Astrocyte (in vitro differentiated cells and primary cell): ENCODE measurements around the gene CPXM1. TPM values are rescaled to one million over a fixed set of nuclear protein-coding genes. Genes with fewer than 3 reads are reported as not detected.
"Not testable (repeated sequence)": the region's sequence is repeated elsewhere in the genome, so short reads cannot be mapped to it uniquely, and the experiment has no call there.

Source experiments
- DNase-seq: peaks from one replicate; pipeline ENCODE4 v3.0.0-alpha.2; 2010; ENCODE audit warnings: low read depth
- FAIRE-seq: peaks from 2 replicates; lab custom pipeline; 2011; peaks lifted over from hg19 to GRCh38; lab: Jason Lieb, UNC
- H2AFZ ChIP-seq: 2 replicates; pipeline ENCODE4 v1.6.0; 2012; ENCODE audit warnings: low read depth, low read length, inconsistent platforms
- H3K27ac ChIP-seq: 2 replicates; pipeline ENCODE4 v1.5.1; 2011; ENCODE audit warnings: low read depth, low read length, inconsistent platforms
- H3K27me3 ChIP-seq: 2 replicates; pipeline ENCODE4 v1.6.0; 2011; ENCODE audit warnings: low read length, inconsistent platforms; ENCODE audit not compliant: insufficient read depth
- H3K36me3 ChIP-seq: 2 replicates; pipeline ENCODE4 v1.5.1; 2011; ENCODE audit warnings: low read length, inconsistent platforms; ENCODE audit not compliant: insufficient read depth
- H3K4me1 ChIP-seq: 2 replicates; pipeline ENCODE4 v1.5.1; 2011; ENCODE audit warnings: low read length, inconsistent platforms; ENCODE audit not compliant: insufficient read depth
- H3K4me2 ChIP-seq: 2 replicates; pipeline ENCODE4 v1.6.0; 2012; ENCODE audit warnings: low read length, inconsistent platforms
- H3K4me3 ChIP-seq: 2 replicates; pipeline ENCODE4 v1.5.1; 2011; ENCODE audit warnings: low read depth, mild to moderate bottlenecking, low read length, inconsistent platforms; ENCODE audit not compliant: insufficient read depth
- H3K79me2 ChIP-seq: 2 replicates; pipeline ENCODE4 v1.6.0; 2012; ENCODE audit warnings: mild to moderate bottlenecking, low read length, inconsistent platforms; ENCODE audit not compliant: insufficient read depth
- H3K9ac ChIP-seq: 2 replicates; pipeline ENCODE4 v1.6.0; 2012; ENCODE audit warnings: mild to moderate bottlenecking, low read length, inconsistent platforms
- H3K9me3 ChIP-seq: 2 replicates; pipeline ENCODE4 v1.5.1; 2012; ENCODE audit warnings: low read depth, mild to moderate bottlenecking, low read length, inconsistent platforms; ENCODE audit not compliant: insufficient read depth
- H4K20me1 ChIP-seq: 2 replicates; pipeline ENCODE4 v1.6.0; 2012; ENCODE audit warnings: low read length, inconsistent platforms; ENCODE audit not compliant: insufficient read depth
- H3K27ac Mint-ChIP-seq: one replicate; pipeline ENCODE4 v1.8.0; 2021; ENCODE audit warnings: mild to moderate bottlenecking, mixed read lengths; ENCODE audit not compliant: unreplicated experiment
- H3K27me3 Mint-ChIP-seq: one replicate; pipeline ENCODE4 v1.8.0; 2021; ENCODE audit warnings: low read depth, mixed read lengths; ENCODE audit not compliant: unreplicated experiment
- H3K36me3 Mint-ChIP-seq: one replicate; pipeline ENCODE4 v1.8.0; 2021; ENCODE audit warnings: low read depth, mixed read lengths; ENCODE audit not compliant: unreplicated experiment
- H3K4me1 Mint-ChIP-seq: one replicate; pipeline ENCODE4 v1.8.0; 2021; ENCODE audit warnings: low read depth, mixed read lengths; ENCODE audit not compliant: unreplicated experiment
- H3K4me3 Mint-ChIP-seq: one replicate; pipeline ENCODE4 v1.8.0; 2021; ENCODE audit warnings: mild to moderate bottlenecking, moderate library complexity, mixed read lengths; ENCODE audit not compliant: unreplicated experiment
- H3K9me3 Mint-ChIP-seq: one replicate; pipeline ENCODE4 v1.8.0; 2021; ENCODE audit warnings: mild to moderate bottlenecking, mixed read lengths; ENCODE audit not compliant: unreplicated experiment
- EZH2 ChIP-seq: IDR thresholded peaks from 2 replicates; pipeline ENCODE4 v1.6.1; 2012; ENCODE audit warnings: mild to moderate bottlenecking, low read length, inconsistent platforms; ENCODE audit not compliant: insufficient read depth
- total RNA-seq: library from RNA; stranded (reverse); gene quantifications from 2 replicates; pipeline ENCODE4 v1.2.1, GENCODE V29; 2021
- TF ChIP-seq, protein P1 (sequence below): IDR thresholded peaks from 2 replicates; pipeline ENCODE4 v1.5.1; 2011; ENCODE audit warnings: low read depth, mild to moderate bottlenecking, inconsistent platforms, low read length, moderate library complexity; ENCODE audit not compliant: insufficient read depth

The CPXM1 gene
- total RNA-seq, 1 donor from 2014 or later: 10.9 TPM

DNA sequence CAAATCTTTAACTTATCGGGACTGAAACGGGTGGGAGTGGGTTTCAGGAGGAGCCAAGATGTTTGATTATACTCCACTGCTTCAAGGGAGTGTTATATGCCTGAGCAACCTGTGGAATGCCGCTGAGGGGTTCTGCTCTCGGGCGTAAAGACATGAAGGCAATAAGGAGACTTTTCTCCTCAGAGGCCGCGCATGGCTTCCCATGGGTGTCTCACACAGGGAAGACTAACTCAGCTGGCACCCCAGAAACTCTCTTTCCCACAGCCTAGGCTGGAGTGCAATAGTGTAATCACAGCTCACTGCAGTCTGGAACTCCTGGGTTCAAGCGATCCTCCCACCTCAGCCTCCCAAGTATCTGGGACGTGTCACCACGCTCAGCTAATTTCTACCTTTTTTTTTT, 9.3 kb upstream of the CPXM1 start:
- peaks cover 15% of the 10 kb centered on the region for H3K4me1 Mint-ChIP-seq
- Histone ChIP-seq H3K27ac (no peak overlapping the region), H3K9me3 (peaks cover 7% of the 10 kb centered on the region), H3K4me2 (no peak overlapping the region), H3K36me3 (no peaks in the 10 kb centered on the region), H3K4me1 (peaks cover 20% of the 10 kb centered on the region), H3K4me3 (no peak overlapping the region), H4K20me1 (no peaks in the 10 kb centered on the region), H2AFZ (no peak overlapping the region), H3K79me2 (no peaks in the 10 kb centered on the region), H3K9ac (no peak overlapping the region), H3K27me3 (peaks cover 28% of the 10 kb centered on the region)
- H3K9me3 Mint-ChIP-seq: peaks cover 22% of the 10 kb centered on the region
- H3K27ac Mint-ChIP-seq: no peak overlapping the region
- DNase-seq: no peak
- H3K27me3 Mint-ChIP-seq: peaks cover 34% of the 10 kb centered on the region
- TF ChIP-seq, protein P1, sequence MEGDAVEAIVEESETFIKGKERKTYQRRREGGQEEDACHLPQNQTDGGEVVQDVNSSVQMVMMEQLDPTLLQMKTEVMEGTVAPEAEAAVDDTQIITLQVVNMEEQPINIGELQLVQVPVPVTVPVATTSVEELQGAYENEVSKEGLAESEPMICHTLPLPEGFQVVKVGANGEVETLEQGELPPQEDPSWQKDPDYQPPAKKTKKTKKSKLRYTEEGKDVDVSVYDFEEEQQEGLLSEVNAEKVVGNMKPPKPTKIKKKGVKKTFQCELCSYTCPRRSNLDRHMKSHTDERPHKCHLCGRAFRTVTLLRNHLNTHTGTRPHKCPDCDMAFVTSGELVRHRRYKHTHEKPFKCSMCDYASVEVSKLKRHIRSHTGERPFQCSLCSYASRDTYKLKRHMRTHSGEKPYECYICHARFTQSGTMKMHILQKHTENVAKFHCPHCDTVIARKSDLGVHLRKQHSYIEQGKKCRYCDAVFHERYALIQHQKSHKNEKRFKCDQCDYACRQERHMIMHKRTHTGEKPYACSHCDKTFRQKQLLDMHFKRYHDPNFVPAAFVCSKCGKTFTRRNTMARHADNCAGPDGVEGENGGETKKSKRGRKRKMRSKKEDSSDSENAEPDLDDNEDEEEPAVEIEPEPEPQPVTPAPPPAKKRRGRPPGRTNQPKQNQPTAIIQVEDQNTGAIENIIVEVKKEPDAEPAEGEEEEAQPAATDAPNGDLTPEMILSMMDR: no peak
- TF ChIP-seq EZH2: no peak
- no peak for FAIRE-seq
- H3K36me3 Mint-ChIP-seq: no peaks in the 10 kb centered on the region
- no peak overlapping the region for H3K4me3 Mint-ChIP-seq

DNA sequence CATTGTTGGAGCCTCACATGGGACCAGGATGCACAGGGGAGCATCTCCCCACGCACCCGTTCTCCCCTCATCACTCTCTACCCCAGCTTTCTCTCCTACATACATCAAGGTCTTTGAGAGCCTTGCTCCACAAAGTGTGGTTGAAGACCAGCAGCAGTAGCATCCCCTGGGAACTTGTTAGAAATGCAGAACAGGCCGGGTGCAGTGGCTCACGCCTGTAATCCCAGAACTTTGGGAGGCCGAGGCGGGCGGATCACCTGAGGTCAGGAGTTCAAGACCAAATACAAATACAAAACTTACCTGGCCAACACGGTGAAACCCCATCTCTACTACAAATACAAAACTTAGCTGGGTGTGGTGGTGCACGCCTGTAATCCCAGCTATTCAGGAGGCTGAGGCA, 7.5 kb upstream of the CPXM1 start:
- not testable (repeated sequence) for H3K4me1 ChIP-seq, H4K20me1 ChIP-seq, H3K9ac ChIP-seq, H2AFZ ChIP-seq, H3K27ac ChIP-seq, DNase-seq, H3K27ac Mint-ChIP-seq, H3K36me3 Mint-ChIP-seq, H3K4me3 ChIP-seq, H3K36me3 ChIP-seq, H3K4me3 Mint-ChIP-seq, FAIRE-seq, H3K4me1 Mint-ChIP-seq, H3K4me2 ChIP-seq, H3K9me3 ChIP-seq, H3K79me2 ChIP-seq
- Mint-ChIP-seq H3K27me3 (peaks cover 51% of the 10 kb centered on the region), H3K9me3 (peaks cover 21% of the 10 kb centered on the region)
- H3K27me3 ChIP-seq: peaks cover 40% of the 10 kb centered on the region

DNA sequence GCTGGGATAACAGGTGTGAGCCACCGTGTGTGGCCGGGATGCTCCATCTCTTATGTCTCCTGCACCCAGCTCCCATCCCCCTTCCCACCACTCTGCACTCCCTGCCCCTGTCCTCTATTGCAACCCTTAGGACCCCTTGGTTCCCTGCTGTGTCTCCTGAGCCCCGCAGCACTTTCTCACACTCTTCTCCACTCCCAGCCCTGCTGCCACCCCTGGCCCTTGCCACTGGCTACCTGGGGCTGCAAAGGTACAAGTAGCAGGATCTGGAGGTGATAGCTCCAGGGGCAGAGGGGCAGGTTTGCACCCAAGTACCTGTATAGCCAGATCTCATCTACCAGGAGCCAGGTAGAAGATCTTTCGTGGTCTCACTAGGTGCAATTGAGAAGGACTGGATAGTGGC, 6.6 kb upstream of the CPXM1 start:
- no peak overlapping the region for H3K27ac Mint-ChIP-seq
- peaks cover 58% of the 10 kb centered on the region for H3K27me3 Mint-ChIP-seq
- Histone ChIP-seq H3K79me2 (no peaks in the 10 kb centered on the region), H3K4me1 (peaks cover 10% of the 10 kb centered on the region), H2AFZ (no peak overlapping the region), H3K4me2 (no peak overlapping the region), H3K9me3 (peaks cover 4% of the 10 kb centered on the region), H3K9ac (no peak overlapping the region), H3K36me3 (no peaks in the 10 kb centered on the region), H3K27me3 (peaks cover 49% of the 10 kb centered on the region), H3K27ac (no peak overlapping the region), H3K4me3 (no peak overlapping the region), H4K20me1 (no peaks in the 10 kb centered on the region)
- TF ChIP-seq EZH2: no peak
- TF ChIP-seq, protein P1: no peak
- DNase-seq (no peak), FAIRE-seq (no peak)
- peaks cover 7% of the 10 kb centered on the region for H3K4me1 Mint-ChIP-seq
- no peak overlapping the region for H3K4me3 Mint-ChIP-seq
- no peaks in the 10 kb centered on the region for H3K36me3 Mint-ChIP-seq
- H3K9me3 Mint-ChIP-seq: peaks cover 23% of the 10 kb centered on the region
